KMS-11 (cell line): ENCODE data around the gene GAB2.

Experiments
- H2AFZ ChIP-seq: fragments of 200-600 bp; sonication (generic); 2 replicates; pipeline ENCODE4 v1.6.1; 2016; ENCODE audit warnings: antibody characterized with exemption, mixed run types, low read depth
- H3K27ac ChIP-seq: fragments of 200-600 bp; sonication (generic); 2 replicates; pipeline ENCODE4 v1.6.1; 2016; ENCODE audit warnings: mild to moderate bottlenecking, mixed run types
- H3K27me3 ChIP-seq: fragments of 200-600 bp; sonication (generic); 2 replicates; pipeline ENCODE4 v1.6.1; 2017; ENCODE audit warnings: mild to moderate bottlenecking, low read depth, mixed run types, moderate library complexity; ENCODE audit not compliant: insufficient read depth
- H3K36me3 ChIP-seq: fragments of 200-600 bp; sonication (generic); 2 replicates; pipeline ENCODE4 v1.6.1; 2017; ENCODE audit warnings: mild to moderate bottlenecking, mixed run types; ENCODE audit not compliant: insufficient read depth
- H3K4me1 ChIP-seq: fragments of 200-600 bp; sonication (generic); 2 replicates; pipeline ENCODE4 v1.6.1; 2016; ENCODE audit warnings: mild to moderate bottlenecking, low read depth, mixed run types; ENCODE audit not compliant: poor library complexity, severe bottlenecking
- H3K4me2 ChIP-seq: fragments of 200-600 bp; sonication (generic); 2 replicates; pipeline ENCODE4 v1.7.0; 2016; ENCODE audit warnings: mild to moderate bottlenecking, mixed run types
- H3K4me3 ChIP-seq: fragments of 200-600 bp; sonication (generic); IDR thresholded peaks from 2 replicates; pipeline ENCODE4 v1.6.1; 2017; ENCODE audit warnings: low read depth, low read length, mixed read lengths; ENCODE audit not compliant: insufficient read depth
- H3K79me2 ChIP-seq: fragments of 200-600 bp; sonication (generic); 2 replicates; pipeline ENCODE4 v1.6.1; 2016; ENCODE audit warnings: low read depth, mixed run types; ENCODE audit not compliant: insufficient read depth
- H3K9ac ChIP-seq: fragments of 200-600 bp; sonication (generic); 2 replicates; pipeline ENCODE4 v1.6.1; 2016; ENCODE audit warnings: mild to moderate bottlenecking, mixed run types
- H4K20me1 ChIP-seq: fragments of 200-600 bp; sonication (generic); 2 replicates; pipeline ENCODE4 v1.6.1; 2016; ENCODE audit warnings: mild to moderate bottlenecking, mixed run types; ENCODE audit not compliant: insufficient read depth
- TF ChIP-seq, protein P1 (sequence below): fragments of 200-600 bp; sonication (generic); conservative IDR thresholded peaks from 2 replicates; pipeline ENCODE4 v1.6.1; 2017; ENCODE audit warnings: low read depth, mild to moderate bottlenecking, antibody characterized with exemption, low read length, moderate library complexity, mixed read lengths

Gene GAB2

DNA sequence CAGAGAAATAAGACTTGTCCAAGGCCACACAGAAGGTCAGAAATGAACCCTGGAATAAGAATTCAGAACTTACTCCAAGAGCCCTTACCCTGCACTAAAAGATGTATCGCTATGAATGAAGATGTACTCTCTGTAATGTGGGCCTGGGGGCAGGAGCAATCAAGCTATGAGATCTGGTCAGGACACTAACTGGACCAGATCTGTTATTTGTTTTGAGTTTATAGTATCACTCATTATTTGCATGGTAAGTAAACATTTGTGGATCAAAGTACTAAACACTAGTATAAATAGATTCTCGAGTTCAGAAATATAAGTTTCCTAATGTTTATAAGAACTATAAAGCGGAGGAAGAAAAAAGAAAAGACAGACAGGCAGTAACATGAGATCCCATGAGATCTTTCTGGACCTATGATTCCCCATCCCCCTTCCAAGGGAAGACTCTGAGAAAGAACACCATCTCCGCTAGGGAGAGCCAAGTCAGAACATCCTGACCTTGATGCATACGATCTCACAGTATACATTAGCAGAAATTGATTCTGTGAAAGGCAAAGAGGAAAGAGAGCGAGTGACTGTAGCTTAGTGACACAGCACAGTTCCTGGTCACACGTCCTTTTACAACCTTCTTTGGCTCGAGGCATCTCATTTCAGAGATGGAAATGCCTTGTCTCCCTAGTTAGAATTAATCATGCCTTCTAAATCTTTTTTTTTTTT, 157.7 kb downstream of the GAB2 start:
- H2AFZ ChIP-seq = no peak overlapping the region
- H4K20me1 ChIP-seq = no peaks in the 10 kb centered on the region
- H3K4me1 ChIP-seq = no peaks in the 10 kb centered on the region
- no peaks in the 10 kb centered on the region for H3K27me3 ChIP-seq
- H3K27ac ChIP-seq = no peak overlapping the region
- TF ChIP-seq, protein P1, sequence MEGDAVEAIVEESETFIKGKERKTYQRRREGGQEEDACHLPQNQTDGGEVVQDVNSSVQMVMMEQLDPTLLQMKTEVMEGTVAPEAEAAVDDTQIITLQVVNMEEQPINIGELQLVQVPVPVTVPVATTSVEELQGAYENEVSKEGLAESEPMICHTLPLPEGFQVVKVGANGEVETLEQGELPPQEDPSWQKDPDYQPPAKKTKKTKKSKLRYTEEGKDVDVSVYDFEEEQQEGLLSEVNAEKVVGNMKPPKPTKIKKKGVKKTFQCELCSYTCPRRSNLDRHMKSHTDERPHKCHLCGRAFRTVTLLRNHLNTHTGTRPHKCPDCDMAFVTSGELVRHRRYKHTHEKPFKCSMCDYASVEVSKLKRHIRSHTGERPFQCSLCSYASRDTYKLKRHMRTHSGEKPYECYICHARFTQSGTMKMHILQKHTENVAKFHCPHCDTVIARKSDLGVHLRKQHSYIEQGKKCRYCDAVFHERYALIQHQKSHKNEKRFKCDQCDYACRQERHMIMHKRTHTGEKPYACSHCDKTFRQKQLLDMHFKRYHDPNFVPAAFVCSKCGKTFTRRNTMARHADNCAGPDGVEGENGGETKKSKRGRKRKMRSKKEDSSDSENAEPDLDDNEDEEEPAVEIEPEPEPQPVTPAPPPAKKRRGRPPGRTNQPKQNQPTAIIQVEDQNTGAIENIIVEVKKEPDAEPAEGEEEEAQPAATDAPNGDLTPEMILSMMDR = no peak
- H3K4me2 ChIP-seq = no peak overlapping the region
- no peaks in the 10 kb centered on the region for H3K36me3 ChIP-seq
- H3K9ac ChIP-seq = no peak overlapping the region
- H3K79me2 ChIP-seq = no peaks in the 10 kb centered on the region
- no peak overlapping the region for H3K4me3 ChIP-seq

DNA sequence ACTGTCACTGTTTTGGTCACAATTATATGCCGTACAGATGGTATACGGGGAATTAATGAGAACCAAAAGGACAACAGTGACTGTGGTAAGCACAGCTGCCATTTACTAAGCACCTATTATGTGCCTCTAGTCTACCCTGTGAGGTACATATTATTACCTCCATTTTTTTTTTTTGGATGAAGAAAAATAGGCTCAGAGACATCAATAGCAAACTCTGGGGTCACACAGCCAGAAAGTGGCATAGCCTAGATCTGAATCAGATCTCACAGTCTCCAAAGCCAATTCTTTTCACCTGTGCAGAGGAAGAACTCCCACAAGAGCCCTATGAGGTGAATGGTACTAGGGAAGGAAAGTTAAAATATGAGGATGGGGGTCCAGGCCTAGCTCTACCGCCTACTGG, 160.0 kb downstream of the GAB2 start:
- H2AFZ ChIP-seq = no peak overlapping the region
- H3K79me2 ChIP-seq = no peaks in the 10 kb centered on the region
- H3K4me1 ChIP-seq = no peaks in the 10 kb centered on the region
- no peaks in the 10 kb centered on the region for H3K36me3 ChIP-seq
- H3K9ac ChIP-seq = no peak overlapping the region
- TF ChIP-seq, protein P1 = no peak
- no peak overlapping the region for H3K4me2 ChIP-seq
- no peak overlapping the region for H3K27ac ChIP-seq
- no peaks in the 10 kb centered on the region for H4K20me1 ChIP-seq
- no peak overlapping the region for H3K4me3 ChIP-seq
- no peaks in the 10 kb centered on the region for H3K27me3 ChIP-seq

DNA sequence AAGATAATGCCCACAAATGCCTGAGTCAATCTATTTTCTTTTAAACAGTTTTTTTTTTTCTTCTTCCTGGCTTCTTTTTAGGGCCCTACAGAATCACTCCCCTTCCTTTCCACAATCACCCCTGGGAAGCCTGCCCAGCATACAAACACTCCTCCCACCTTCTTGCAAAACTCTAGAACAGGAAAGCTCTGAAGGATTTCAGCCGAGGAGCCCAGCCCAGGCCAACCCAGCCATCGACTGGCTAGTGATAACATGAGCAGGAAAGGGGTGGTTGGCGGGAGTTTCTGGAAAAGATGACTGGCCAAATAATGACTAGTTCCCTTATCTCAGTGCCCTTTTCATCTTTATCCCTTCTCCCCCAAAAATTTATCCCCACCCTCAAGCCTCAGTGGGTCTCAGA, 160.7 kb downstream of the GAB2 start:
- Histone ChIP-seq H4K20me1 (no peaks in the 10 kb centered on the region), H3K4me3 (no peak overlapping the region), H2AFZ (no peak overlapping the region), H3K27me3 (no peaks in the 10 kb centered on the region), H3K36me3 (no peaks in the 10 kb centered on the region), H3K9ac (no peak overlapping the region), H3K27ac (no peak overlapping the region), H3K4me1 (no peaks in the 10 kb centered on the region), H3K4me2 (no peak overlapping the region), H3K79me2 (no peaks in the 10 kb centered on the region)
- TF ChIP-seq, protein P1 = no peak

DNA sequence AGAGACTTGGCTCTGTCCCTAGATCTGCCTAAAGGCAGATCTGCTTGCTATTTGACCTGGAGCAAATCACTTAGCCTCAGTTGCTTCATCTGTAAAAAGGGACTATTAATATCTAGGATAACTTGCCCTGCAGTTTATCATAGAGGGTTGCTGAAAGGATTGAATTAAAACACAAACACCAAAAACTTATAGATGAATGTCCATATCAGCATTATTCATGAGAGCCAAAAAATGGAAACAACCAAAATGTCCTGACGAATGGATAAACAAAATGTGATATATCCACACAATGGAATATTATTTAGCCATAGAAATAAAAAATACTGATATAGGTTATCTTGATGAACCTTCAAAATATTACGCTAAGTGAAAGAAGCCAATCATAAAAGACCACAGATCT, 161.7 kb downstream of the GAB2 start:
- Histone ChIP-seq H3K4me1 (no peaks in the 10 kb centered on the region), H3K27me3 (no peaks in the 10 kb centered on the region), H3K79me2 (no peaks in the 10 kb centered on the region), H3K27ac (no peak overlapping the region), H4K20me1 (no peaks in the 10 kb centered on the region), H3K36me3 (no peaks in the 10 kb centered on the region), H2AFZ (no peak overlapping the region), H3K4me2 (no peak overlapping the region), H3K9ac (no peak overlapping the region), H3K4me3 (no peak overlapping the region)
- TF ChIP-seq, protein P1 = no peak
